ENCODE data around the gene SZT2.

GRCh38 chr1:43404353-43404752 lies 14.7 kb downstream of the SZT2 start:
- TF ChIP-seq ZNF160 (CRISPR knock-in tag; IDR thresholded peaks at IDR 0.05) (no peak), HDAC1 (CRISPR knock-in tag; IDR thresholded peaks at IDR 0.05) (no peak), ZNF10 (CRISPR knock-in tag; IDR thresholded peaks at IDR 0.05; ENCODE audit: borderline replicate concordance, low read depth) (no peak), NR1H2 (CRISPR knock-in tag; IDR thresholded peaks at IDR 0.05; ENCODE audit: borderline replicate concordance, low read depth) (no peak), ZSCAN9 (CRISPR knock-in tag; IDR thresholded peaks at IDR 0.05; ENCODE audit: borderline replicate concordance) (no peak), ZNF549 (CRISPR knock-in tag; IDR thresholded peaks at IDR 0.05) (no peak), KAT7 (CRISPR knock-in tag; IDR thresholded peaks at IDR 0.05; ENCODE audit: borderline replicate concordance) (no peak), SP1 (IDR thresholded peaks at IDR 0.05) (no peak), SP1 (CRISPR knock-in tag; IDR thresholded peaks at IDR 0.05) (no peak), ZNF232 (CRISPR knock-in tag; IDR thresholded peaks at IDR 0.05; ENCODE audit: borderline replicate concordance) (no peak), ZNF224 (CRISPR knock-in tag; IDR thresholded peaks at IDR 0.05) (no peak), ZNF687 (CRISPR knock-in tag; IDR thresholded peaks at IDR 0.05) (no peak), ESRRA (CRISPR knock-in tag; IDR thresholded peaks at IDR 0.05; ENCODE audit: low read depth) (no peak), ETV5 (CRISPR knock-in tag; IDR thresholded peaks at IDR 0.05; ENCODE audit: borderline replicate concordance) (no peak)
- TF ChIP-seq, protein P1, sequence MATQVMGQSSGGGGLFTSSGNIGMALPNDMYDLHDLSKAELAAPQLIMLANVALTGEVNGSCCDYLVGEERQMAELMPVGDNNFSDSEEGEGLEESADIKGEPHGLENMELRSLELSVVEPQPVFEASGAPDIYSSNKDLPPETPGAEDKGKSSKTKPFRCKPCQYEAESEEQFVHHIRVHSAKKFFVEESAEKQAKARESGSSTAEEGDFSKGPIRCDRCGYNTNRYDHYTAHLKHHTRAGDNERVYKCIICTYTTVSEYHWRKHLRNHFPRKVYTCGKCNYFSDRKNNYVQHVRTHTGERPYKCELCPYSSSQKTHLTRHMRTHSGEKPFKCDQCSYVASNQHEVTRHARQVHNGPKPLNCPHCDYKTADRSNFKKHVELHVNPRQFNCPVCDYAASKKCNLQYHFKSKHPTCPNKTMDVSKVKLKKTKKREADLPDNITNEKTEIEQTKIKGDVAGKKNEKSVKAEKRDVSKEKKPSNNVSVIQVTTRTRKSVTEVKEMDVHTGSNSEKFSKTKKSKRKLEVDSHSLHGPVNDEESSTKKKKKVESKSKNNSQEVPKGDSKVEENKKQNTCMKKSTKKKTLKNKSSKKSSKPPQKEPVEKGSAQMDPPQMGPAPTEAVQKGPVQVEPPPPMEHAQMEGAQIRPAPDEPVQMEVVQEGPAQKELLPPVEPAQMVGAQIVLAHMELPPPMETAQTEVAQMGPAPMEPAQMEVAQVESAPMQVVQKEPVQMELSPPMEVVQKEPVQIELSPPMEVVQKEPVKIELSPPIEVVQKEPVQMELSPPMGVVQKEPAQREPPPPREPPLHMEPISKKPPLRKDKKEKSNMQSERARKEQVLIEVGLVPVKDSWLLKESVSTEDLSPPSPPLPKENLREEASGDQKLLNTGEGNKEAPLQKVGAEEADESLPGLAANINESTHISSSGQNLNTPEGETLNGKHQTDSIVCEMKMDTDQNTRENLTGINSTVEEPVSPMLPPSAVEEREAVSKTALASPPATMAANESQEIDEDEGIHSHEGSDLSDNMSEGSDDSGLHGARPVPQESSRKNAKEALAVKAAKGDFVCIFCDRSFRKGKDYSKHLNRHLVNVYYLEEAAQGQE (IDR thresholded peaks at IDR 0.05; ENCODE audit: borderline replicate concordance in 1 of 2, low read depth in 1 of 2, low read length in 2 of 2): no peak
